ENCODE data around the gene COX19. TPM values are rescaled to one million over a fixed set of nuclear protein-coding genes. Genes with fewer than 3 reads are reported as not detected.
A peak's percentile ranks its signal among the peaks of the same experiment; 100 is the strongest.
"Not testable (repeated sequence)": the region's sequence is repeated elsewhere in the genome, so short reads cannot be mapped to it uniquely, and the experiment has no call there.

COX19 gene
- total and polyA plus RNA-seq, 2 donors (not counting 1 experiment from before 2014, with no cell fraction given), result 14.7 to 38.3 TPM

DNA sequence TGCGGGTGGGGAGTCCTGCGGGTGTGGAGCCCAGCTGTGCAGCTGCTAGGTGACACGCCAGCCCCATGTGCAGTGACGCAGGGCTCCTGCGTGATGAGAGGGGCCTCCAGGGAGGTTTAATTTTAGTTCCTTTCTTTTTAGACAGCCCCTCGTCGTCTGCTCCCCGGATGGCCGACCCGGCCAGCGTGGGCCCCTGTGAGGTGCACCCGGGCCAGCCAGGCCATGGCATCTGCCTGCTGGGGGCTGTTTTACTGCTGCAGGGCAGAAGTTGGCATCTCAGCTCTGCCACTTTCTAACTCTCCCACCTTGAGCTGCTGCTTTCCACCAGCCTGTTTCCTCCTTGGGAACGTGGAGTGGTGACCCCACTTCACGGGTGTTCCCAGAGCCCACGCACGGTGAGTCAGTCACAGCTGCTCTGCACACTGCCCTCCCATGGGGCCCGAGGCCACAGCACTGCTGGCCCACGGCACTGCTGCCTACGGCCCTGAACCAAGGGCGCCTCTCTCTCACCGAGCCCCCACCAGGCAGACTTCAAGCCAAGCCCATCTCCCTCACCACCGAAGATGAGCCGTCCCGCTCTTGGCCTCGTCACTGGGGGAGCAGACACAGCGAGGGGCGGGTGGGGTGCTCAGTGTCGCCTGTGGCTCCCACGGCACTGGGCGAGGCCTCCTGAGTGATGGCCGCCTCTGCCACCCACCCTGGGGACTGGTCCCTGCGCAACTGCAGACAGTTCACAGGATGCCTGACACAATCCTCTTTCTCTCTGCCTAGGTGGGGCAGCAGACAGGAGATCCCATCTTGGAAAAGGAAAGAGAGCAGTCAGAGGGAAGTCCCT is 28.9 kb upstream of the COX19 start:
- ATAC-seq (ENCODE audit: low read depth), result peak; percentile 82
- Histone ChIP-seq H4K20me1 (ENCODE audit: control insufficient read depth, insufficient read depth, low read length, poor library complexity, severe bottlenecking) (peaks cover 40% of the 10 kb centered on the region), H3K9me3 (ENCODE audit: control extremely low read depth in 1 of 3, control insufficient read depth in 2 of 3, insufficient read depth in 1 of 3, low read length in 2 of 3) (peaks cover 0 to 5% (median 0%) of the 10 kb centered on the region in 3 donors), H3K9ac (ENCODE audit: low read length) (no peak overlapping the region), H3K4me3 (ENCODE audit: control extremely low read depth in 1 of 5, extremely low read depth in 1 of 5, insufficient read depth in 1 of 5, low read depth in 2 of 5, low read length in 4 of 5) (no peak overlapping the region), H3K27ac (ENCODE audit: low read length in 2 of 2) (peak overlapping the region in 1 of 2 donors; percentile 34), H3K79me2 (ENCODE audit: control insufficient read depth, insufficient read depth, low read length) (peaks cover 5% of the 10 kb centered on the region), H3K4me2 (replicated peaks; ENCODE audit: low read depth, low read length, poor library complexity, severe bottlenecking) (peak overlapping the region; percentile 56), H2AFZ (ENCODE audit: insufficient read depth, low read depth, low read length, poor library complexity, severe bottlenecking) (no peak overlapping the region), H3K27me3 (replicated peaks in 1 of 4; ENCODE audit: control extremely low read depth in 1 of 4, control insufficient read depth in 3 of 4, insufficient read depth in 4 of 4, low read length in 3 of 4) (no peaks in the 10 kb centered on the region), H3K4me1 (ENCODE audit: control insufficient read depth in 2 of 2, insufficient read depth in 2 of 2, low read length in 2 of 2) (peaks cover 10 to 26% of the 10 kb centered on the region in 2 donors), H3K36me3 (replicated peaks in 1 of 2; ENCODE audit: control extremely low read depth in 1 of 2, control insufficient read depth in 1 of 2, extremely low read depth in 1 of 2, insufficient read depth in 2 of 2, low read length in 1 of 2) (peaks cover 0 to 27% of the 10 kb centered on the region in 2 experiments)
- peak overlapping the region; percentile 91 for H3K27ac Mint-ChIP-seq
- peak overlapping the region; percentile 76 for H3K4me3 Mint-ChIP-seq
- CTCF ChIA-PET, result interaction anchor here (1.0 to 3.4 kb wide), 4 partner anchors 10 to 82 kb away, joined by 4 to 22 read pairs (median 10); no protein-coding TSS in a partner anchor
- intact Hi-C loops (cut with micrococcal nuclease), result loop anchor here (1.0 kb wide), 3 partner anchors 20 to 40 kb away; partner anchors contain the start of gene GPR146
- no peak for TF ChIP-seq EZH2 (IDR thresholded peaks at IDR 0.05; ENCODE audit: borderline replicate concordance, insufficient read depth, low read depth, low read length, poor library complexity, severe bottlenecking)
- TF ChIP-seq, protein P1, sequence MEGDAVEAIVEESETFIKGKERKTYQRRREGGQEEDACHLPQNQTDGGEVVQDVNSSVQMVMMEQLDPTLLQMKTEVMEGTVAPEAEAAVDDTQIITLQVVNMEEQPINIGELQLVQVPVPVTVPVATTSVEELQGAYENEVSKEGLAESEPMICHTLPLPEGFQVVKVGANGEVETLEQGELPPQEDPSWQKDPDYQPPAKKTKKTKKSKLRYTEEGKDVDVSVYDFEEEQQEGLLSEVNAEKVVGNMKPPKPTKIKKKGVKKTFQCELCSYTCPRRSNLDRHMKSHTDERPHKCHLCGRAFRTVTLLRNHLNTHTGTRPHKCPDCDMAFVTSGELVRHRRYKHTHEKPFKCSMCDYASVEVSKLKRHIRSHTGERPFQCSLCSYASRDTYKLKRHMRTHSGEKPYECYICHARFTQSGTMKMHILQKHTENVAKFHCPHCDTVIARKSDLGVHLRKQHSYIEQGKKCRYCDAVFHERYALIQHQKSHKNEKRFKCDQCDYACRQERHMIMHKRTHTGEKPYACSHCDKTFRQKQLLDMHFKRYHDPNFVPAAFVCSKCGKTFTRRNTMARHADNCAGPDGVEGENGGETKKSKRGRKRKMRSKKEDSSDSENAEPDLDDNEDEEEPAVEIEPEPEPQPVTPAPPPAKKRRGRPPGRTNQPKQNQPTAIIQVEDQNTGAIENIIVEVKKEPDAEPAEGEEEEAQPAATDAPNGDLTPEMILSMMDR (IDR thresholded peaks at IDR 0.05), result no peak
- peak; percentile 87 for DNase-seq
- WGBS (ENCODE audit: insufficient coverage), result 32% methylated on average over 32 of the region's 32 CpGs
- no peaks in the 10 kb centered on the region for H3K9me3 Mint-ChIP-seq (ENCODE audit: insufficient read depth)
- peaks cover 40% of the 10 kb centered on the region for H3K4me1 Mint-ChIP-seq
- POLR2A ChIA-PET, result interaction anchor here (0.5 to 3.1 kb wide), 9 partner anchors 10 to 136 kb away, joined by 3 to 15 read pairs (median 5); no protein-coding TSS in a partner anchor
- H3K27me3 Mint-ChIP-seq, result no peaks in the 10 kb centered on the region

GRCh38 chr7:1002445-1002844 is 27.1 kb upstream of the COX19 start:
- H3K27ac Mint-ChIP-seq; intact Hi-C loops (cut with micrococcal nuclease); DNase-seq; H3K79me2 ChIP-seq (ENCODE audit: control insufficient read depth, insufficient read depth, low read length); POLR2A ChIA-PET; H3K27me3 ChIP-seq (replicated peaks in 1 of 4; ENCODE audit: control extremely low read depth in 1 of 4, control insufficient read depth in 3 of 4, insufficient read depth in 4 of 4, low read length in 3 of 4); CTCF ChIA-PET; H3K4me2 ChIP-seq (replicated peaks; ENCODE audit: low read depth, low read length, poor library complexity, severe bottlenecking); H2AFZ ChIP-seq (ENCODE audit: insufficient read depth, low read depth, low read length, poor library complexity, severe bottlenecking); H3K4me3 ChIP-seq (ENCODE audit: control extremely low read depth in 1 of 5, extremely low read depth in 1 of 5, insufficient read depth in 1 of 5, low read depth in 2 of 5, low read length in 4 of 5); H3K9me3 Mint-ChIP-seq (ENCODE audit: insufficient read depth); H3K9ac ChIP-seq (ENCODE audit: low read length); H3K27ac ChIP-seq (ENCODE audit: low read length in 2 of 2); ATAC-seq (ENCODE audit: low read depth); H3K9me3 ChIP-seq (ENCODE audit: control extremely low read depth in 1 of 3, control insufficient read depth in 2 of 3, insufficient read depth in 1 of 3, low read length in 2 of 3); H3K27me3 Mint-ChIP-seq; H3K4me3 Mint-ChIP-seq: not testable (repeated sequence)
- 100% methylated on average over 1 of the region's 7 CpGs for WGBS (ENCODE audit: insufficient coverage)
- H3K4me1 Mint-ChIP-seq, result peaks cover 38% of the 10 kb centered on the region
- Histone ChIP-seq H3K4me1 (ENCODE audit: control insufficient read depth in 2 of 2, insufficient read depth in 2 of 2, low read length in 2 of 2) (peaks cover 10 to 26% of the 10 kb centered on the region in 2 donors), H3K36me3 (replicated peaks in 1 of 2; ENCODE audit: control extremely low read depth in 1 of 2, control insufficient read depth in 1 of 2, extremely low read depth in 1 of 2, insufficient read depth in 2 of 2, low read length in 1 of 2) (peaks cover 0 to 13% of the 10 kb centered on the region in 2 experiments), H4K20me1 (ENCODE audit: control insufficient read depth, insufficient read depth, low read length, poor library complexity, severe bottlenecking) (peaks cover 23% of the 10 kb centered on the region)

DNA sequence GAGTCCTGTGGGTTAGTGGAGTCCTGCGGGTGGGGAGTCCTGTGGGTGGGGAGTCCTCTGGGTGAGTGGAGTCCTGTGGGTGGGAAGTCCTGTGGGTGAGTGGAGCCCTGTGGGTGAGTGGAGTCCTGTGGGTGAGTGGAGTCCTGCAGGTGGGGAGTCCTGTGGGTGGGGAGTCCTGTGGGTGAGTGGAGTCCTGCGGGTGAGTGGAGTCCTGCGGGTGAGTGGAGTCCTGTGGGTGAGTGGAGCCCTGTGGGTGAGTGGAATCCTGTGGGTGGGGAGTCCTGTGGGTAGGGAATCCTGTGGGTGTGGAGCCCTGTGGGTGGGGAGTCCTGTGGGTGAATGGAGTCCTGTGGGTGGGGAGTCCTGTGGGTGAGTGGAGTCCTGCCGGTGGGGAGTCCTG is 26.7 kb upstream of the COX19 start:
- H3K9me3 ChIP-seq (ENCODE audit: control extremely low read depth in 1 of 3, control insufficient read depth in 2 of 3, insufficient read depth in 1 of 3, low read length in 2 of 3); H3K79me2 ChIP-seq (ENCODE audit: control insufficient read depth, insufficient read depth, low read length); H3K27me3 Mint-ChIP-seq; ATAC-seq (ENCODE audit: low read depth); H3K4me3 Mint-ChIP-seq; H2AFZ ChIP-seq (ENCODE audit: insufficient read depth, low read depth, low read length, poor library complexity, severe bottlenecking); H3K27ac Mint-ChIP-seq; CTCF ChIA-PET; H3K36me3 ChIP-seq (replicated peaks in 1 of 2; ENCODE audit: control extremely low read depth in 1 of 2, control insufficient read depth in 1 of 2, extremely low read depth in 1 of 2, insufficient read depth in 2 of 2, low read length in 1 of 2); H3K9ac ChIP-seq (ENCODE audit: low read length); H3K9me3 Mint-ChIP-seq (ENCODE audit: insufficient read depth); POLR2A ChIA-PET; H3K27me3 ChIP-seq (replicated peaks in 1 of 4; ENCODE audit: control extremely low read depth in 1 of 4, control insufficient read depth in 3 of 4, insufficient read depth in 4 of 4, low read length in 3 of 4); H3K27ac ChIP-seq (ENCODE audit: low read length in 2 of 2); H3K4me3 ChIP-seq (ENCODE audit: control extremely low read depth in 1 of 5, extremely low read depth in 1 of 5, insufficient read depth in 1 of 5, low read depth in 2 of 5, low read length in 4 of 5); DNase-seq; H3K4me2 ChIP-seq (replicated peaks; ENCODE audit: low read depth, low read length, poor library complexity, severe bottlenecking); intact Hi-C loops (cut with micrococcal nuclease): not testable (repeated sequence)
- H3K4me1 ChIP-seq (ENCODE audit: control insufficient read depth in 2 of 2, insufficient read depth in 2 of 2, low read length in 2 of 2), result peaks cover 10 to 26% of the 10 kb centered on the region in 2 donors
- H4K20me1 ChIP-seq (ENCODE audit: control insufficient read depth, insufficient read depth, low read length, poor library complexity, severe bottlenecking), result peaks cover 19% of the 10 kb centered on the region
- peaks cover 38% of the 10 kb centered on the region for H3K4me1 Mint-ChIP-seq
- 100% methylated on average over 3 of the region's 4 CpGs for WGBS (ENCODE audit: insufficient coverage)

Data from B cell (primary cell).